ENCODE data around the gene TSHB.

DNA sequence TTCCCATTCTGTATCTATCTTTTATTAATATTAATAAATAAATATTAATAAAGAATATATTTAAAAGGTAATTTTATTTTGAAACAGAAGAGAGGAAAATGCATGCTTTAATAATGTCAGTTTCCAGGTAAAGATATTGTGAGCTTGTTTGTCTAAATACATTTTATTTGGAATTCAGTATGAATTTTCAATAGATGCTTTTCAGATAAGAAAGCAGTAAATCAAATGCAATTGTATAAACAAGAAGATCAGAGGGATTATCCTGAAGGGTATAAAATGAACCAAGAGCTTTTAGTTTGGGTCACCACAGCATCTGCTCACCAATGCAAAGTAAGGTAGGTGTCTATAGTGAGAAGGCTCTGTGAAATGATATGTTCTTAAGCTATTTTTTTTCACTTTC lies at the start of gene TSHB:
- no peak for TF ChIP-seq EZH2 (IDR thresholded peaks at IDR 0.05; ENCODE audit: insufficient read depth, poor library complexity, severe bottlenecking)
- no peak for TF ChIP-seq EZH2phosphoT487 (IDR thresholded peaks at IDR 0.05; ENCODE audit: insufficient read depth, low read depth)

Measured in GM23248 (cell line).